Testis (tissue), 3 donors: ENCODE data around the gene ESR1. TPM values are rescaled to one million over a fixed set of nuclear protein-coding genes. Genes with fewer than 3 reads are reported as not detected.

Source experiments
- DNase-seq: peaks from one replicate; pipeline ENCODE4 v3.0.0-alpha.2; 2019
- H3K27ac ChIP-seq, 2 donors: fragments of 200-600 bp; sonication (generic); one replicate each; pipeline ENCODE4 v1.5.1; 2019
- H3K27me3 ChIP-seq: fragments of 200-600 bp; sonication (generic); one replicate; pipeline ENCODE4 v1.5.1; 2019
- H3K36me3 ChIP-seq: fragments of 200-600 bp; sonication (generic); one replicate; pipeline ENCODE4 v1.5.1; 2017; ENCODE audit warnings: low read depth; ENCODE audit errors: missing control alignments
- H3K4me1 ChIP-seq: fragments of 200-600 bp; sonication (generic); one replicate; pipeline ENCODE4 v1.5.1; 2019
- H3K4me3 ChIP-seq, 2 donors: fragments of 200-600 bp; sonication (generic); one replicate each; pipeline ENCODE4 v1.5.1; 2017 to 2019
- H3K9me3 ChIP-seq: fragments of 200-600 bp; sonication (generic); one replicate; pipeline ENCODE4 v1.5.1; 2017
- CTCF ChIP-seq, 3 experiments: fragments of 450-650 bp in 2 of 3; fragments of 200-600 bp in 1 of 3; sonication (generic) in 1 of 3; IDR thresholded peaks; one replicate each; pipeline ENCODE4 v1.5.1; 2016 to 2019; ENCODE audit warnings: antibody characterized with exemption in 3 of 3, mild to moderate bottlenecking in 2 of 3, moderate library complexity in 1 of 3
- POLR2A ChIP-seq: fragments of 450-650 bp; IDR thresholded peaks from one replicate; pipeline ENCODE4 v1.6.1; 2017; ENCODE audit warnings: antibody characterized with exemption, mild to moderate bottlenecking, moderate library complexity
- WGBS, 2 donors: methylation state at CpG; one replicate each; pipeline ENCODE4 v1.1.5; 2018; 5-methylcytosine and 5-hydroxymethylcytosine counted together
- intact Hi-C: fragments of 100-400 bp; cut with DNase I; formaldehyde crosslinking; loops from one replicate; pipeline ENCODE4 v1.15.1; 2023; ENCODE audit warnings: low total_unique reads
- polyA plus RNA-seq: library from polyadenylated mRNA; stranded (reverse); fragments of 350-450 nt; fragmentation: Illumina TruSeq; extraction: RNeasy Lipid Tissue Mini Kit (QIAGEN cat#74804); gene quantifications from one replicate; pipeline ENCODE4 v1.2.3, GENCODE V29; 2014; ENCODE audit warnings: low read depth, low replicate concordance; ENCODE audit not compliant: insufficient read depth
- total RNA-seq, 2 donors: library from RNA; depleted of rRNA; stranded (reverse); fragments of >200 nt; gene quantifications; one replicate each; pipeline ENCODE4 v1.2.3, GENCODE V29; 2016

ESR1 gene
- total and polyA plus RNA-seq, 3 donors from 2014 or later: 4.3 to 9.3 (median 8.1) TPM

GRCh38 chr6:152002306-152002705 is 194.8 kb downstream of the ESR1 start:
- intact Hi-C loops: no loop called here
- no peak for DNase-seq
- Histone ChIP-seq H3K27me3 (no peaks in the 10 kb centered on the region), H3K27ac (no peak overlapping the region), H3K9me3 (no peaks in the 10 kb centered on the region), H3K36me3 (no peaks in the 10 kb centered on the region), H3K4me1 (no peaks in the 10 kb centered on the region), H3K4me3 (no peak overlapping the region)
- 95 to 96% methylated on average over 6 of the region's 6 CpGs for WGBS, 2 donors
- no peak for TF ChIP-seq POLR2A
- no peak for TF ChIP-seq CTCF (IDR thresholded peaks at IDR 0.05)

GRCh38 chr6:152004036-152004566 is 196.6 kb downstream of the ESR1 start:
- Histone ChIP-seq H3K9me3 (no peaks in the 10 kb centered on the region), H3K36me3 (no peaks in the 10 kb centered on the region), H3K4me1 (no peaks in the 10 kb centered on the region), H3K27me3 (no peaks in the 10 kb centered on the region), H3K27ac (no peak overlapping the region), H3K4me3 (no peak overlapping the region)
- no peak for DNase-seq
- WGBS, 2 donors: 93 to 94% methylated on average over 1 of the region's 1 CpG
- intact Hi-C loops: no loop called here
- TF ChIP-seq POLR2A (no peak), CTCF (IDR thresholded peaks at IDR 0.05) (no peak)

GRCh38 chr6:152004896-152005295 is 197.4 kb downstream of the ESR1 start:
- DNase-seq: no peak
- WGBS, 2 donors: 57 to 78% methylated on average over 3 of the region's 3 CpGs
- no peak for TF ChIP-seq POLR2A
- TF ChIP-seq CTCF (IDR thresholded peaks at IDR 0.05): no peak

GRCh38 chr6:152008779-152009178 is 201.3 kb downstream of the ESR1 start:
- Histone ChIP-seq H3K27ac (no peak overlapping the region), H3K4me3 (no peak overlapping the region), H3K4me1 (no peaks in the 10 kb centered on the region), H3K9me3 (no peaks in the 10 kb centered on the region), H3K36me3 (no peaks in the 10 kb centered on the region), H3K27me3 (no peaks in the 10 kb centered on the region)
- no peak for DNase-seq
- TF ChIP-seq POLR2A: no peak
- no peak for TF ChIP-seq CTCF (IDR thresholded peaks at IDR 0.05)
- WGBS, 2 donors: 87 to 91% methylated on average over 4 of the region's 4 CpGs
- intact Hi-C loops: no loop called here

More at GRCh38 chr6:152004896-152005295, 197.4 kb downstream of the ESR1 start:
- H3K4me3 ChIP-seq: no peak overlapping the region
- no peaks in the 10 kb centered on the region for H3K9me3 ChIP-seq
- no peak overlapping the region for H3K27ac ChIP-seq
- intact Hi-C loops: no loop called here
- no peaks in the 10 kb centered on the region for H3K27me3 ChIP-seq
- H3K36me3 ChIP-seq: no peaks in the 10 kb centered on the region
- H3K4me1 ChIP-seq: no peaks in the 10 kb centered on the region

- no peaks in the 10 kb centered on the region for H3K27me3 ChIP-seq
- intact Hi-C loops: no loop called here
- no peak for DNase-seq
- no peak for TF ChIP-seq CTCF (IDR thresholded peaks at IDR 0.05)
- TF ChIP-seq POLR2A: no peak
- WGBS, 2 donors: 90 to 93% methylated on average over 2 of the region's 2 CpGs
- no peaks in the 10 kb centered on the region for H3K36me3 ChIP-seq
- no peak overlapping the region for H3K27ac ChIP-seq
- no peaks in the 10 kb centered on the region for H3K9me3 ChIP-seq
- H3K4me1 ChIP-seq: no peaks in the 10 kb centered on the region
- H3K4me3 ChIP-seq: no peak overlapping the region
These were observed 204.7 kb downstream of the ESR1 start for GRCh38 chr6:152012227-152012626.
